Right atrium auricular region (tissue), 2 donors: ENCODE results near the gene CCER1. TPM values are rescaled to one million over a fixed set of nuclear protein-coding genes. Genes with fewer than 3 reads are reported as not detected.

ENCODE experiments used
- DNase-seq: peaks from one replicate; pipeline ENCODE4 v3.0.0-alpha.2; 2019; ENCODE audit warnings: low spot score
- H3K27ac ChIP-seq, 2 donors: fragments of 200-600 bp; sonication (generic); 1 replicate in 1 of 2; 2 replicates in 1 of 2; pipeline ENCODE4 v1.5.1; 2016 to 2019
- H3K27me3 ChIP-seq, 2 donors: fragments of 200-600 bp; sonication (generic); one replicate each; pipeline versions ENCODE4 v1.5.1 to v1.6.0; 2017 to 2019
- H3K36me3 ChIP-seq: fragments of 200-600 bp; sonication (generic); one replicate; pipeline ENCODE4 v1.5.1; 2016
- H3K4me1 ChIP-seq, 2 donors: fragments of 200-600 bp; sonication (generic); one replicate each; pipeline versions ENCODE4 v1.5.1 to v1.6.0; 2017 to 2019
- H3K4me3 ChIP-seq, 2 donors: fragments of 200-600 bp; sonication (generic); 1 replicate in 1 of 2; 2 replicates in 1 of 2; pipeline ENCODE4 v1.5.1; 2017 to 2019; ENCODE audit warnings: mild to moderate bottlenecking in 1 of 2, moderate library complexity in 1 of 2
- H3K9me3 ChIP-seq, 2 donors: fragments of 200-600 bp; sonication (generic); one replicate each; pipeline ENCODE4 v1.5.1; 2019
- CTCF ChIP-seq, 2 donors: fragments of 200-600 bp; sonication (generic); IDR thresholded peaks; one replicate each; pipeline ENCODE4 v1.5.1; 2019; ENCODE audit warnings: antibody characterized with exemption in 2 of 2
- total RNA-seq, 2 donors: library from RNA; depleted of rRNA; stranded (reverse); fragments of >200 nt; gene quantifications; one replicate each; pipeline ENCODE4 v1.1.0, GENCODE V29; 2016

The CCER1 gene
- total RNA-seq, 2 donors from 2014 or later = not detected

- TF ChIP-seq CTCF (IDR thresholded peaks at IDR 0.05) = no peak
Measured at GRCh38 chr12:90974286-90974685, 19.3 kb upstream of the CCER1 start.

GRCh38 chr12:90972226-90972625, 17.2 kb upstream of the CCER1 start:
- Histone ChIP-seq H3K27ac (no peak overlapping the region), H3K4me3 (no peak overlapping the region), H3K9me3 (no peaks in the 10 kb centered on the region), H3K36me3 (no peaks in the 10 kb centered on the region), H3K27me3 (no peaks in the 10 kb centered on the region), H3K4me1 (no peaks in the 10 kb centered on the region)
- no peak for DNase-seq
- no peak for TF ChIP-seq CTCF (IDR thresholded peaks at IDR 0.05)

More at GRCh38 chr12:90974286-90974685, 19.3 kb upstream of the CCER1 start:
- H3K4me1 ChIP-seq = no peaks in the 10 kb centered on the region
- DNase-seq = no peak
- H3K27ac ChIP-seq = no peak overlapping the region
- H3K4me3 ChIP-seq = no peak overlapping the region
- no peaks in the 10 kb centered on the region for H3K9me3 ChIP-seq
- H3K27me3 ChIP-seq = no peaks in the 10 kb centered on the region
- no peaks in the 10 kb centered on the region for H3K36me3 ChIP-seq

GRCh38 chr12:90970911-90971310, 15.9 kb upstream of the CCER1 start:
- H3K9me3 ChIP-seq = no peaks in the 10 kb centered on the region
- no peaks in the 10 kb centered on the region for H3K4me1 ChIP-seq
- DNase-seq = no peak
- no peak for TF ChIP-seq CTCF (IDR thresholded peaks at IDR 0.05)
- no peak overlapping the region for H3K27ac ChIP-seq
- no peak overlapping the region for H3K4me3 ChIP-seq
- no peaks in the 10 kb centered on the region for H3K36me3 ChIP-seq
- H3K27me3 ChIP-seq = no peaks in the 10 kb centered on the region

GRCh38 chr12:90970471-90970870, 15.5 kb upstream of the CCER1 start:
- TF ChIP-seq CTCF (IDR thresholded peaks at IDR 0.05) = no peak
- Histone ChIP-seq H3K4me3 (no peak overlapping the region), H3K4me1 (no peaks in the 10 kb centered on the region), H3K27me3 (no peaks in the 10 kb centered on the region), H3K27ac (no peak overlapping the region), H3K36me3 (no peaks in the 10 kb centered on the region), H3K9me3 (no peaks in the 10 kb centered on the region)
- DNase-seq = no peak

- Histone ChIP-seq H3K27ac (no peak overlapping the region), H3K36me3 (no peaks in the 10 kb centered on the region), H3K27me3 (no peaks in the 10 kb centered on the region), H3K4me3 (no peak overlapping the region), H3K4me1 (no peaks in the 10 kb centered on the region), H3K9me3 (no peaks in the 10 kb centered on the region)
- DNase-seq = no peak
- TF ChIP-seq CTCF (IDR thresholded peaks at IDR 0.05) = no peak
Measured at GRCh38 chr12:90969851-90970250, 14.9 kb upstream of the CCER1 start.

GRCh38 chr12:90969346-90969745, 14.4 kb upstream of the CCER1 start:
- Histone ChIP-seq H3K27me3 (no peaks in the 10 kb centered on the region), H3K4me3 (no peak overlapping the region), H3K9me3 (no peaks in the 10 kb centered on the region), H3K27ac (no peak overlapping the region), H3K4me1 (no peaks in the 10 kb centered on the region), H3K36me3 (no peaks in the 10 kb centered on the region)
- TF ChIP-seq CTCF (IDR thresholded peaks at IDR 0.05) = no peak
- no peak for DNase-seq
